ENCODE measurements around the gene CAPN10. TPM values are rescaled to one million over a fixed set of nuclear protein-coding genes. Genes with fewer than 3 reads are reported as not detected.

The CAPN10 gene
- total RNA-seq, 1 experiment from 2014 or later, result 27.8 TPM

- Histone ChIP-seq H3K9me3 (0 out of 2 replicates have a peak, but pooled peaks cover 3% of the 10 kb centered on the region), H3K36me3 (ENCODE audit: control insufficient read depth, insufficient read depth, low read length) (no peaks in the 10 kb centered on the region; the same call in none of the 2 replicates), H3K4me3 (ENCODE audit: low read depth, low read length) (no peak overlapping the region), H3K27me3 (replicated peaks; ENCODE audit: control insufficient read depth, insufficient read depth, low read length) (no peaks in the 10 kb centered on the region), H3K4me1 (no peaks in the 10 kb centered on the region)
- Mint-ChIP-seq H3K27ac (ENCODE audit: unreplicated experiment) (no peak overlapping the region), H3K9me3 (ENCODE audit: unreplicated experiment) (peaks cover 16% of the 10 kb centered on the region), H3K4me1 (ENCODE audit: low read depth, unreplicated experiment) (no peaks in the 10 kb centered on the region), H3K4me3 (ENCODE audit: unreplicated experiment) (no peak overlapping the region), H3K27me3 (ENCODE audit: insufficient read depth, unreplicated experiment) (no peaks in the 10 kb centered on the region), H3K36me3 (ENCODE audit: insufficient read depth, unreplicated experiment) (peaks cover 6% of the 10 kb centered on the region)
- ChIA-PET CTCF (no interaction called here), POLR2A (no interaction called here)
- no TSS peak for BruUV-seq (replicated peaks)
- no peak for TF ChIP-seq CTCF (IDR thresholded peaks at IDR 0.05; ENCODE audit: insufficient read depth in 1 of 2, low read depth in 1 of 2, low read length in 1 of 2, severe bottlenecking in 1 of 2, unreplicated experiment in 1 of 2)
- no peak for DNase-seq
- intact Hi-C loops (cut with micrococcal nuclease; ENCODE audit: unreplicated experiment), result no loop called here
These were observed 45.8 kb downstream of the CAPN10 start for GRCh38 chr2:240632306-240632721.

GRCh38 chr2:240635121-240635997 is 48.8 kb downstream of the CAPN10 start:
- intact Hi-C loops (cut with micrococcal nuclease; ENCODE audit: unreplicated experiment), result no loop called here
- H3K36me3 ChIP-seq (ENCODE audit: control insufficient read depth, insufficient read depth, low read length), result no peaks in the 10 kb centered on the region
- POLR2A ChIA-PET, result no interaction called here
- H3K27me3 ChIP-seq (replicated peaks; ENCODE audit: control insufficient read depth, insufficient read depth, low read length), result no peaks in the 10 kb centered on the region
- peaks cover 6% of the 10 kb centered on the region for H3K36me3 Mint-ChIP-seq (ENCODE audit: insufficient read depth, unreplicated experiment)
- DNase-seq, result no peak
- H3K9me3 Mint-ChIP-seq (ENCODE audit: unreplicated experiment), result peaks cover 16% of the 10 kb centered on the region
- H3K4me3 Mint-ChIP-seq (ENCODE audit: unreplicated experiment), result no peak overlapping the region
- H3K9me3 ChIP-seq, result 0 out of 2 replicates have a peak, but pooled peaks cover 3% of the 10 kb centered on the region
- H3K4me1 Mint-ChIP-seq (ENCODE audit: low read depth, unreplicated experiment), result no peaks in the 10 kb centered on the region
- no peak overlapping the region for H3K27ac Mint-ChIP-seq (ENCODE audit: unreplicated experiment)
- no peaks in the 10 kb centered on the region for H3K27me3 Mint-ChIP-seq (ENCODE audit: insufficient read depth, unreplicated experiment)
- H3K4me1 ChIP-seq, result no peaks in the 10 kb centered on the region
- no TSS peak for BruUV-seq (replicated peaks)
- no peak for TF ChIP-seq CTCF (IDR thresholded peaks at IDR 0.05; ENCODE audit: insufficient read depth in 1 of 2, low read depth in 1 of 2, low read length in 1 of 2, severe bottlenecking in 1 of 2, unreplicated experiment in 1 of 2)
- H3K4me3 ChIP-seq (ENCODE audit: low read depth, low read length), result no peak overlapping the region
- CTCF ChIA-PET, result no interaction called here

- H3K4me1 ChIP-seq, result no peaks in the 10 kb centered on the region
- 0 out of 2 replicates have a peak, but pooled peaks cover 3% of the 10 kb centered on the region for H3K9me3 ChIP-seq
- no peak overlapping the region for H3K27ac Mint-ChIP-seq (ENCODE audit: unreplicated experiment)
- H3K4me3 Mint-ChIP-seq (ENCODE audit: unreplicated experiment), result no peak overlapping the region
- H3K36me3 Mint-ChIP-seq (ENCODE audit: insufficient read depth, unreplicated experiment), result peaks cover 6% of the 10 kb centered on the region
- DNase-seq, result no peak
- peaks cover 3% of the 10 kb centered on the region for H3K27me3 Mint-ChIP-seq (ENCODE audit: insufficient read depth, unreplicated experiment)
- H3K4me3 ChIP-seq (ENCODE audit: low read depth, low read length), result no peak overlapping the region
- no peaks in the 10 kb centered on the region for H3K36me3 ChIP-seq (ENCODE audit: control insufficient read depth, insufficient read depth, low read length)
- TF ChIP-seq CTCF (IDR thresholded peaks at IDR 0.05; ENCODE audit: insufficient read depth in 1 of 2, low read depth in 1 of 2, low read length in 1 of 2, severe bottlenecking in 1 of 2, unreplicated experiment in 1 of 2), result no peak
- no peaks in the 10 kb centered on the region for H3K4me1 Mint-ChIP-seq (ENCODE audit: low read depth, unreplicated experiment)
- BruUV-seq (replicated peaks), result no TSS peak
- peaks cover 16% of the 10 kb centered on the region for H3K9me3 Mint-ChIP-seq (ENCODE audit: unreplicated experiment)
- ChIA-PET CTCF (no interaction called here), POLR2A (no interaction called here)
- H3K27me3 ChIP-seq (replicated peaks; ENCODE audit: control insufficient read depth, insufficient read depth, low read length), result no peaks in the 10 kb centered on the region
- intact Hi-C loops (cut with micrococcal nuclease; ENCODE audit: unreplicated experiment), result no loop called here
These were observed 49.5 kb downstream of the CAPN10 start for GRCh38 chr2:240635998-240636547.
